Sigmoid colon (tissue), 4 donors: ENCODE data around the gene HTR1D.
"Not testable (repeated sequence)": the region's sequence is repeated elsewhere in the genome, so short reads cannot be mapped to it uniquely, and the experiment has no call there.

ENCODE experiments used
- EP300 ChIP-seq, 4 donors: sonication (generic); formaldehyde crosslinking; IDR thresholded peaks; one replicate each; pipeline ENCODE4 v1.6.1; 2017; ENCODE audit warnings: antibody characterized with exemption in 4 of 4
- POLR2A ChIP-seq, 2 donors: fragments of 450-650 bp; IDR thresholded peaks; one replicate each; pipeline ENCODE4 v1.6.1; 2016; ENCODE audit warnings: antibody characterized with exemption in 2 of 2, mild to moderate bottlenecking in 2 of 2, moderate library complexity in 2 of 2
- TF ChIP-seq, protein P1 (sequence below), 4 experiments: fragments of 450-650 bp in 3 of 4; fragments of 200-600 bp in 1 of 4; IDR thresholded peaks; one replicate each; pipeline ENCODE4 v1.5.1; 2016 to 2019; ENCODE audit warnings: antibody characterized with exemption in 4 of 4, mild to moderate bottlenecking in 3 of 4, moderate library complexity in 2 of 4

DNA sequence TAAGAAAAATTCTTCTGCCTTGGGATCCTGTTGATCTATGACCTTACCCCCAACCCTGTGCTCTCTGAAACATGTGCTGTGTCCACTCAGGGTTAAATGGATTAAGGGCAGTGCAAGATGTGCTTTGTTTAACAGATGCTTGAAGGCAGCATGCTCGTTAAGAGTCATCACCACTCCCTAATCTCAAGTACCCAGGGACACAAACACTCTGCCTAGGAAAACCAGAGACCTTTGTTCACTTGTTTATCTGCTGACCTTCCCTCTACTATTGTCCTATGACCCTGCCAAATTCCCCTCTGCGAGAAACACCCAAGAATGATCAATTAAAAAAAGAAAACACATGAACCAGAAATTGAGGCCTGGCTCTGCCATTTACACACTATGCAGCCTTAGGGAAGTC is 40.8 kb upstream of the HTR1D start:
- TF ChIP-seq, protein P1, sequence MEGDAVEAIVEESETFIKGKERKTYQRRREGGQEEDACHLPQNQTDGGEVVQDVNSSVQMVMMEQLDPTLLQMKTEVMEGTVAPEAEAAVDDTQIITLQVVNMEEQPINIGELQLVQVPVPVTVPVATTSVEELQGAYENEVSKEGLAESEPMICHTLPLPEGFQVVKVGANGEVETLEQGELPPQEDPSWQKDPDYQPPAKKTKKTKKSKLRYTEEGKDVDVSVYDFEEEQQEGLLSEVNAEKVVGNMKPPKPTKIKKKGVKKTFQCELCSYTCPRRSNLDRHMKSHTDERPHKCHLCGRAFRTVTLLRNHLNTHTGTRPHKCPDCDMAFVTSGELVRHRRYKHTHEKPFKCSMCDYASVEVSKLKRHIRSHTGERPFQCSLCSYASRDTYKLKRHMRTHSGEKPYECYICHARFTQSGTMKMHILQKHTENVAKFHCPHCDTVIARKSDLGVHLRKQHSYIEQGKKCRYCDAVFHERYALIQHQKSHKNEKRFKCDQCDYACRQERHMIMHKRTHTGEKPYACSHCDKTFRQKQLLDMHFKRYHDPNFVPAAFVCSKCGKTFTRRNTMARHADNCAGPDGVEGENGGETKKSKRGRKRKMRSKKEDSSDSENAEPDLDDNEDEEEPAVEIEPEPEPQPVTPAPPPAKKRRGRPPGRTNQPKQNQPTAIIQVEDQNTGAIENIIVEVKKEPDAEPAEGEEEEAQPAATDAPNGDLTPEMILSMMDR (IDR thresholded peaks at IDR 0.05): not testable (repeated sequence)
- not testable (repeated sequence) for TF ChIP-seq POLR2A, EP300 (IDR thresholded peaks at IDR 0.05)
